Measurements from ENCODE around the gene CXCL1. TPM values are rescaled to one million over a fixed set of nuclear protein-coding genes. Genes with fewer than 3 reads are reported as not detected.

Gene CXCL1
- total and polyA plus RNA-seq, 2 donors (not counting 3 experiments of a cell fraction or from before 2014, with no cell fraction given): 20.0 to 26.7 TPM

- Histone ChIP-seq H3K4me2 (ENCODE audit: insufficient read depth, low read length) (no peak overlapping the region), H3K27me3 (ENCODE audit: control insufficient read depth in 2 of 2, insufficient read depth in 2 of 2, low read length in 2 of 2) (no peaks in the 10 kb centered on the region), H3K27ac (ENCODE audit: insufficient read depth, low read depth, low read length) (no peak overlapping the region), H2AFZ (ENCODE audit: low read depth, low read length) (no peak overlapping the region), H3K9me1 (replicated peaks; ENCODE audit: control insufficient read depth, extremely low read depth, insufficient read depth, low read length) (no peaks in the 10 kb centered on the region), H3K36me3 (ENCODE audit: control insufficient read depth in 2 of 2, extremely low read depth in 1 of 2, insufficient read depth in 2 of 2, low read length in 2 of 2) (no peaks in the 10 kb centered on the region), H3K79me2 (ENCODE audit: control insufficient read depth, insufficient read depth, low read length) (no peaks in the 10 kb centered on the region), H3K9me3 (replicated peaks; ENCODE audit: control insufficient read depth, insufficient read depth, low read length) (no peaks in the 10 kb centered on the region), H3K9ac (replicated peaks; ENCODE audit: extremely low read depth, insufficient read depth, low read length) (no peak overlapping the region), H3K4me1 (ENCODE audit: control insufficient read depth, extremely low read depth, insufficient read depth, low read length) (peaks cover 5% of the 10 kb centered on the region), H4K20me1 (replicated peaks; ENCODE audit: control insufficient read depth, extremely low read depth, insufficient read depth, low read length) (no peaks in the 10 kb centered on the region), H3K4me3 (replicated peaks in 1 of 3; ENCODE audit: insufficient read depth in 1 of 3, low read depth in 1 of 3, low read length in 3 of 3) (no peak overlapping the region)
- CTCF ChIA-PET: no interaction called here
- POLR2A ChIA-PET: no interaction called here
- dilution Hi-C loops (cut with MboI; ENCODE audit: extremely low pct_ligation_motif_present, low sequenced_read_pairs): no loop called here
- DNase-seq (ENCODE audit: low read depth, low spot score) (no peak), FAIRE-seq (no peak)
- TF ChIP-seq FOS (IDR thresholded peaks at IDR 0.05; ENCODE audit: borderline replicate concordance, insufficient read depth, low read length) (no peak), CTCF (IDR thresholded peaks at IDR 0.05; ENCODE audit: extremely low read depth in 1 of 2, insufficient read depth in 1 of 2, low read depth in 1 of 2, low read length in 2 of 2) (no peak), MAX (IDR thresholded peaks at IDR 0.05; ENCODE audit: insufficient read depth, insufficient read length) (no peak), MYC (IDR thresholded peaks at IDR 0.05; ENCODE audit: low read depth, low read length) (no peak), EZH2 (IDR thresholded peaks at IDR 0.05; ENCODE audit: borderline replicate concordance, low read depth, low read length, severe bottlenecking) (no peak), GATA2 (IDR thresholded peaks at IDR 0.05; ENCODE audit: insufficient read depth, insufficient read length, low read depth, low read length) (no peak), POLR2A (IDR thresholded peaks at IDR 0.05; ENCODE audit: low read depth, low read length) (no peak), JUN (IDR thresholded peaks at IDR 0.05; ENCODE audit: borderline replicate concordance, insufficient read depth, insufficient read length, low read depth) (no peak), POLR2AphosphoS5 (IDR thresholded peaks at IDR 0.05; ENCODE audit: insufficient read depth, low read depth, low read length) (no peak)
- intact Hi-C loops (cut with micrococcal nuclease): loop anchor here (10.0 kb wide), 1 partner anchor 234 kb away; the partner anchor contains the start of gene CXCL2
- no TSS peak for BruUV-seq (replicated peaks)
These were observed 8.3 kb upstream of the CXCL1 start for GRCh38 chr4:73860917-73861316.
